SIG-M5 treated with dmso at 0.1 percent for 504 hours (cell line): Measurements from ENCODE around the gene ISY1.
"Not testable (repeated sequence)": the region's sequence is repeated elsewhere in the genome, so short reads cannot be mapped to it uniquely, and the experiment has no call there.

ENCODE experiments used
- DNase-seq: peaks from one replicate; lab custom pipeline; 2025; ENCODE audit not compliant: unreplicated experiment; lab: John Stamatoyannopoulos, UW

ISY1 gene

DNA sequence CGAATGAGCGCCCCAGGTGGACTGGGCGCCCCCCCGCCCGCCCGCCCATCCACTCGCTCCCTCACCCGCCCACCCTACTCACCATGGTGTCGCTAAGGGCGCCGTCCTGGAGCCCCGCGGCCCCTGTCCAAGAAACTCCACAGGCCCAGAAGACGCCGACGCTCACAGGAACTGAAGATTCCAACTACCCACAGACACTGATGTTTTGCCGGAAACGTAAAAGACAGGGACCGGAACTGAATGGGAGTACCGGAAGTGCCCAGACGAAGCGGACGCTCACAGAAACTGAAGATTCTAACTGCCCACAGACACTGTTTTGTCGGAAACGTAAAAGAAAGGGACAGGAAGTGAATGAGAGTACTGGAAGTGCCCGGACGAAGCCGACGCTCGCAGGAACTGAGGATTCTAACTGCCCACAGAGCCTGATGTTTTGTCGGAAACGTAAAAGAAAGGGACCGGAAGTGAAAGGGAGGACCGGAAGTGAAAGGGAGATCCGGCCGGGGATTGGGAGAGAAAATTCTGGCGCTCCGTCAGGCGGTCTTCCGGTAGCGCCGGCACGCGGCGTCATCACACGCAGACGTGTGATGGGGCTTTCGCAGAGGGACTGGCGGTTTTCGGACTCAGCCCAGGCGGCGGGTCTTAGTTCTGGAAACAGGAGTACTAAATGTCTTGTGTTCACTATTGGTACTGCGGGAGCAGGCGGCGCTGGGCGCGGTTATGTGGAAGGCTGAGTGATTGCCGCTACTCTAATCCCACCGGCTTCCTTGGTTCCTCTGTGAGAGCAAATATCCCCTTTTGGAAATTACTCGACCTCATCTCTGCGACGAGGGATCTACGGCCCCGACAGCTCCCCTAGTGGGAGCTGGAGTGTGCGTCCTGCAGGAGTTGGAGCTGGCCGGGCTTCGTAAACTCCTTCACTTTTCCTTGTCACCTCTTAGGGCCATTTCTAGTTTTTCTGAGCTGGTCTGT lies at the start of gene ISY1:
Gene ISY1, minus strand, starts transcription at position 173 of the 969 bp plus-strand sequence. Its CDS starts 88 bp downstream, at position 85.
- peak; percentile 99 for DNase-seq

DNA sequence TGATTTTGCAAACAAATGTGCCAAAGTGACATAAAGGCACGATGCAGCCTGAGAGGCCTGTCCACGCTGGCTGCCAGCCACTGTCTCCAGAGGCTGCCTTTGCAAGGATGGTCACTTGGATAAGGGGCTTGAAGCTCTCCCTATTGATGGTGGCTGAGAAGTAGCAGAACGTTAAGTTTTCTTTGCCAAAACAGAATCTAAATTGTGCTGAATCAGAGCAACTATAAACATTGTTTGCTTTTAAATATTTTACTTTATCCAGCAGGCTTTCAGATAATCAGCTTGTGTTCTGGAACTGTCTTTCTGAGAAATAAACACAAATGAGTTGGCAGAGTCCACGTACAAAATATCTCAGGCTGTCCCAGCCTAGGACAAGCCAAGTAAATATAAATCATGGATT lies 46.6 kb upstream of the ISY1 start:
- DNase-seq: no peak

DNA sequence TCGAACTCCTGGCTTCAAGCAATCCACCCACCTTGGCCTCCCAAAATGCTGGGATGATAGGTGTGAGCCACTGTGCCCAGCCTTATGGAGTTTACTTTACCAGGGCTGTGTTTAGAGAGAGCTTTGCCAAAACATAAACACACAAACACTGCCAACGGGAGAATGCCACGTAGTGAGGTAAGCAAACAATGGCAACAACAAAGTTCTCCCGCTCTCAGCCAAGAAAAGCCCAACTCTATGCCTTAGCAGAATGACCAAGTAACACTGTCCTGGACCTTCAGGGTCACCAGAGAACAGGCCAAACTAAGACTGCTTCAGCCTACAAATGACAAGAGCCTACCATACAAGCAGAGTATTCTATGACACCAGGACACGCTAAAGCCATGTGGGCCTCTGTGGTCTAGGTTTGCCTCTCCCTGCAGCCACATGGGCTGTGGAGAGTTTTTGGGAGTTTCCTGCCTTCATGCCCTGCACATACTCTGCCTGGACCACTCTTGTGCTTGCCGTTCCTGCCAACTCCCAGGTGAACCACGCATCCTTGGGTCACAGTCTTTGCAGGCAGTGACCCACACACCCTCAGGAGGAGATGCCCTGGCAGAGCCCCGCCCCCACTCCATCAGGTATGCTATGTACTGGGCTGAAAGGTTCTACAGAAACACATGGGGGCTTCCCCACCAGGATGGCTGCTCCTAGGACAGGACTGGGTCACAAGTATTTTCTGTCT lies 44.4 kb upstream of the ISY1 start:
- DNase-seq: no peak

DNA sequence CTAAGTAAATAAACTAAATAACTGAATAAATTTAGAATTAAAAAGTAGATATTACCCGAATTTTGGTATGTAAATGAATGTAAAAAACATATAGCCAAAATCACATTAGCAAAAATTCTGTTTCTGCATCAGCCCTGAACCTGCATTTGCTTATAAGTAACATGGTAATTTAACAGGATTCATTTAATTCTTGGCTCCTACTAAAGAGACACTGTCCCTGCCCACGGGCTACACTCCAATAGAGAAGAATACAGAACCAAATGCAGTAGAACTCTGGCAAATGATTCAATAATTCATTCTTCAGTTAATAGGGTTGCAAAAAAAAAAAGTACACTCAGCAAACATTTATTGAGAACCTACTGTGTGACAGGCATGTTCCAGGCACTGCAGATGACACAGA lies 43.6 kb upstream of the ISY1 start:
- no peak for DNase-seq

- no peak for DNase-seq
Observed at GRCh38 chr3:129199366-129199765, 38.5 kb upstream of the ISY1 start.

GRCh38 chr3:129197321-129197720 lies 36.5 kb upstream of the ISY1 start:
- DNase-seq: no peak

DNA sequence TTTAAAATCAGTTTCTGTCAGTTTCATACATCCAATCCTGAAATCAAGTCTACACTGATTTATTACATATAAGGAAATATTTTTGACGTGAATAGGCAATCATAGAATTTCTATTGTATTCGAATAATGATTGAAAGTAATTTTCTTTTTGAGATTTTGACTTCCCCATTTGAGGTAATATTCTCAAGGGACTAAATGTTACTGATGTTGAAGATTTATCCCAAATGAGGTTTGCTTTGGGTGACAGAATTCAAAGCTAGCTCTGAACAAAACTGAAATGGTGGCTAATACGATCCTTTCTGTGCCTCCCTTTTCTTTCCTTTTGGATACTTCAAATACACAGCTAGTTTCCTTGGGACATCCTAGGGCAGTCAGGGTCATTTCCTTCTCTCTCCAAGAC lies 35.7 kb upstream of the ISY1 start:
- no peak for DNase-seq

DNA sequence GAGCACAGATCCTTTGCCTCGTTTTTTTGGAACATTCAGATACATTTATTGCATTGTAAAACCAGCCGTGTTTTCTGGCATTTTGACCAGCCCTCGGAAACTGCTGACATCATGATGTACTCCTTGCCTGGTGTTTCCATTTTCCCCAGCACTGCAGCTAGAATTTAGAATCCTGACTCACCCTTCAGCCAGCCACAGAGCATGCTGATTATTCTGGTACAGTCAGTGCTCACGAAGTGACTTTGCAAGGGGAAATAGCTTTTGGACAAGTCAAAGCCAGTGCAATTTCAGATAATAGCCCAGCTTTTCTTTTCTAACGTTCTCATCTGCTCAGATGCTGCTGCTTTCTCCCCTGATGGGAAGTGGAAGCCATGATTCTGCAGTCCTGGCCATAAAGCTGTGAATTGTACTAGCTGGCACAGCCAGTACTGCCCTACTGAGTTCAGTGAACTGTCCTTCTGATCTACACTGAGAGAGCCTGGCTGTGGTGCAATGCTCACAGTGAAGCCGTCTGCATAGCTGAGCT lies 34.9 kb upstream of the ISY1 start:
- peak; percentile 63 for DNase-seq

DNA sequence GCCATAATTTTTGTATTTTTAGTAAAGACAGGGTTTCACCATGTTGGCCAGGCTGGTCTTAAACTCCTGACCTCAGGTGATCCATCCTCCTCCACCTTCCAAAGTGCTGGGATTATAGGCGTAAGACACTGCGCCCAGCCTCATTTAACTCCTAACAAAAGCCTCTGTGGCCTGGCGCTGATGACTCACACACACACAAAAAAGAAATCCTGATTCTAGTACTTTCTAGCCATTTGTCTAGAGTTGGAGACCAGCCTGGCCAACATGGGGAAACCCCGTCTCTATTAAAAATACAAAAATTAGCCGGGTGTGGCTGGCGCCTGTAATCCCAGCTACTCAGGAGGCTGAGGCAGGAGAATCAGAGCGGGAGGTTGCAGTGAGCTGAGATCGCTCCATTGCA lies 28.9 kb upstream of the ISY1 start:
- DNase-seq: not testable (repeated sequence)

- no peak for DNase-seq
Observed at GRCh38 chr3:129187857-129188256, 27.0 kb upstream of the ISY1 start.

DNA sequence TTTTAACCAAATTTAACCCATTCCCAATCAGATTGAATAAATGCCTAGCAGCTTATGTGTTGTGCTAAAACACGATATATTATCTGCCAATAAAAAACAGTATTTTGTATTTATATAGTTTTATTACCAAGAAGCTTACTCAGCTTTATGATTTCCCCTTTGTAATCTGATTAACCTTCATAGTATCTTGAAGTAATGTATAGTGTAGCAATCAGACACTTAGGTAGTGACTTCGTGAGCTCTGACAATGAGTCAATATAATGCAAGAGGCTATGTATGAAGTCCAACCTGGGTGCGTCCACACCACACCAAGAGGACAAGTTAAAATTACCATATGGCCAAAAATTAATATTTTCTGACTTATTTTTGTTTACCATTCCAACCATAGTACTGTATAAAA lies 24.9 kb upstream of the ISY1 start:
- DNase-seq: no peak

GRCh38 chr3:129184784-129185542 lies 24.1 kb upstream of the ISY1 start:
- not testable (repeated sequence) for DNase-seq

DNA sequence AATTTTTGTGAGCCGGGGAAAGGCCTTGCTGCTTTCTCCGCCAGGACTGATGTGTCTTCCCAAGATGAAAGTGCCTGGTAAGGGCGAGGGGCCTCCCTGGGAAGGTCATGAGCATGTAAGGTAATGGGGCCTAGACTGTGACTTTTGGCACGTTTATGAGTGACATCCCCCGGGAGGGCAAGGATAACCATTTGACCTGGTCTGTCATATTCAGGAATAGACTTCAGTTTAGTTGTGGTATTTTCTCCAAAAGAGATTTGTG lies 23.5 kb upstream of the ISY1 start:
- peak; percentile 37 for DNase-seq

DNA sequence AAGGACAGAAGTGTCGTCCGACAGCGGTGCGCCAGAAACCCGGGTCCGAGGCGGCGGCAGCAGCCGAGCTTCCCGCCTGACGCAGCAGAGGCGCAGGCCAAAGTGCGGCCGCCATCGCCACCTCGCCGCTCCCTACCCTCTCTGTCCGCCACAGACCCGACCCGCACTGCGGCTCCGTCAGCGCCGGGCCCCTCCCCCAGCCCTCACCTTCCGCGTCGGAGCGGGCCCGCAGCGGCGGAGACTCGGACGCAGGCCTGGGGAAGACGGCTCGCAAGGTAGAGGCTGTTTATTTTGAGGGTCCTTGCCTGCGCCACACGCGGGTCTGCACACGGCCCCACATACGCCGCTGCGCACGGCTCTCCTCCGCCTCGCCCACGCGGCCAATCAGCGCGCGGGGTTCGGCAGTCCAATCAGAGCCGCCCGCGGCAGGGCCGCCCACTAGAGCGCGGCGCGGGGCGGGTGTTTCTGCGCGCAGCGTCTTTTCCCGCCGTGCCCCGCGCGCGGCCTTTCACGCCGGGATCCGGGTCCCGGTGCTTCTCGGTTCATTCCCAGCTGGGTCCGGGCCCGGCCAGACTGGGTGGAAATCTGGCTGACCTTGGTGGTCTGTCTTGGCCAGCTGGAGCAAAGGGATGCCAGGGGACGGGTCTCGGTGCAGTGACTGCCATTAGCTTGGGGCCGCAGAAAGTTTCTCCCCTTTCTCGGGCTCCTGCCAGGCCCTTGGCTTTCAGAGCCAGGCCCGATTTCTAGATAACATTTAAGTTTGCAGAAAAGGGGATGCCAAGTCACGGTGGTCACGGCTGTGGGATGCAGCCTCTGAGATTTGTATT lies 22.9 kb upstream of the ISY1 start, which contains the start of gene CNBP:
Gene CNBP, minus strand, starts transcription at position 328 of the 827 bp plus-strand sequence. CDS start 12,139 bp downstream, outside the sequence.
- peak; percentile 94 for DNase-seq

DNA sequence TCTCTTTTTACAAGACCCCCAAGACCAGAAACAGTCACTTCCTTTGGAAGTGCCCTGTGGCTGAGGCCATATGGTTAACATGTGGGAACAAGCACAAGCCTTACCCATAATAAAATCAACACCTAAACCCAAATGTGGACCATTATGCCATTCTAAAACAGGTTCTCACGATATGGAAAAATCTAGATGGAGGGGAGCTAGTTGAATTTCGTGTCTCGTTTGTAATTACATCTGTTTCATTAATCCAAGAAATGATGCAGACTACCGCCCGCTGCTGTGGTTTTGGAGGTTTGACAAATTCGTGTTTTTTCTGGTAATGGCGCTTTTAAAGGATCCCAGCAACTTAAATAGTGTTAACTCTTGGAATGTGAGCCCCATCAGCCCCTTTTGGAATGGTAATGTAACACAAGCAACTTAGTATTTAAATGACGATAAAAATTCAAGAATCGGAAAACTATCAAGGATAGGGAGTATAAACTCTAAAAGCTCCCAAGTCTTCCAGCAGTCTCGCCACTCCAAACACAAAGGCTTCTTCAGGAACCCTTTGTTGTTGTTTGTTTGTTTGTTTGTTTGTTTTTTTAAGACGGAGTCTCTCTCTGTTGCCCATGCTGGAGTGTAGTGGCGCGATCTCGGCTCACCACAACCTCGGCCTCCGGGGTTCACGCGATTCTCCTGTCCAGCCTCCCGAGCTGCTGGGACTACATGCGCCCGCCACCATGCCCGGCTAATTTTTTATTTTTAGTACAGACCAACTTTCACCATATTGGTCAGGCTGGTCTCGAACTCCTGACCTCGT lies 21.7 kb upstream of the ISY1 start:
- DNase-seq: peak; percentile 43

DNA sequence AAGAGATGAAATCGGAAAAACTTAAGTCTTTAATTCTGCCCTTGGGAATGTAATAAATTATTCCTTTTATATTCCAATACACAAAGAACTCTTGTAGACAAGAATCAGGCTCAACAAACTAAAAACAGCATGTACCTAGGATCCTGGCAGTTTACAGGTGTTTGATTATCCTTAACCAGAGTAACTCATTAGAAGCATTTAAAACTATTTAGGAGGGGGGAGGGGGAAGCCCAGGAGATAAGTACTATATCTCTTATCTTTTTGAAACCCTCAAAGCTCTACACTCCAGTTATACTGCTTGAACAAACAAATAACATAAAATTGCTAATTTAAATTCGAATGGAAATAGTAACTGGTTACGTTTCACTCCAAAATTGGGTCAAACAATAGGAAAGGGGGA lies 21.0 kb upstream of the ISY1 start:
- no peak for DNase-seq

GRCh38 chr3:129180461-129180860 lies 19.6 kb upstream of the ISY1 start:
- no peak for DNase-seq

DNA sequence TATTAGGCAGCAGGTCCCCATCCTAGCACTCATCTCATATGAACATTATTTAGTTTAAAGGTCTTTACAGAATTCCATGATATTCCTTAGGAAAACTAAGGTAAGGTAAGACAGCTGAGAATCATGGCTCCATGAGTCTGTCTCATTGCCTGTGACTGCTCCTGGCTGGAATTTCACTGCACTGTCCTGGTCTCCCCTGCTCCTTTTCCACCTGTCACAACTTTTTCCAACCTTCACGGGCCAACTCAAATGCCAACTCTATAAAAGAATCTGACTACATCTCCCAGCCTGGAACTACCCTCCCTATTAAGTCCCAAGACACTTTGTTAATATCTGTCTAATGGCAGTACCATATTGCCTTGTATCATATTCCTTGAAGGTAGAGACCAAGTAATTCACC lies 15.2 kb upstream of the ISY1 start:
- DNase-seq: no peak

GRCh38 chr3:129173725-129174124 lies 12.9 kb upstream of the ISY1 start:
- no peak for DNase-seq

DNA sequence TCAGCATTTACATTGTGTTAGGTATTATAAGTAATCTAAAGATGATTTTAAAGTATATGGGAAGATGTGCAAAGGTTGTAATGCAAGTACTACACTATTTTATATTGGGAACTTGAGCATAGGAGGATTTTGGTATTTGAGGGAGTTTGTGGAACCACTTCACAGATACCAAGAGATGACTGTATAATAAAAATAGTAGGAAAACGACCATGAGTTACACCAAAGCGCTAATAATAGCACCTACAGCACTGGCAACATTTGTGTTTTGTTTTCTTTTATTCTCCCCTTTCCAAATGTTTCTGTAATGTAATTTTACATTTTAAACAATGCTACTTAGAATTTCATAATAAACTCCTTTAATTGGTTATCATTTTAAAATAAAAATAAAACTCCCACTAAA lies 12.3 kb upstream of the ISY1 start:
- no peak for DNase-seq
